Measurements from ENCODE around the gene HS3ST2.
"Not testable (repeated sequence)": the region's sequence is repeated elsewhere in the genome, so short reads cannot be mapped to it uniquely, and the experiment has no call there.

The HS3ST2 gene

DNA sequence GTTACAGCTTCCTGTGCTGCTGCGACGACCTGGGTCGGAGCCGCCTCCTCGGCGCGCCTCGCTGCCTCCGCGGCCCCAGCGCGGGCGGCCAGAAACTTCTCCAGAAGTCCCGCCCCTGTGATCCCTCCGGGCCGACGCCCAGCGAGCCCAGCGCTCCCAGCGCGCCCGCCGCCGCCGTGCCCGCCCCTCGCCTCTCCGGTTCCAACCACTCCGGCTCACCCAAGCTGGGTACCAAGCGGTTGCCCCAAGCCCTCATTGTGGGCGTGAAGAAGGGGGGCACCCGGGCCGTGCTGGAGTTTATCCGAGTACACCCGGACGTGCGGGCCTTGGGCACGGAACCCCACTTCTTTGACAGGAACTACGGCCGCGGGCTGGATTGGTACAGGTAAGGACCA, 746 bp downstream of the HS3ST2 start:
- DNase-seq: no peak

DNA sequence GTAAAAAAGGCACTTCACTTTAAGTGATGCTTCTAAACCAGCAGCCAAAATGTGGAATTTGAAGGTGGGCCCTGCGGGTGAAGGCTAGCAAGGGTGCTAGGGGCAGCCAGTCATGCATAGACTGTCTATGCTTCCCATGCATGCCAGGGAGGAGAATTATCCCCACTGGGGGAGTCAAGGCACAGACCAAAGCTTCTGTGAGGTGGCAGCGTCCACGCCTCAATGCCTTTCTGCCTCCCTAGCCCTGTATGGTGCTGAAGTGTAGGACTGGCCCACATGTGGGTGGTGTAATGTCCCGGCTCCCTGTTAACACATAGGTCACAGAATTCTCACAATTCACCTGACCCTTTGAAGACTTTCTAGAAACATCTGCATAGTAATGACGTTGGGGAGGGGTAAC, 1.9 kb downstream of the HS3ST2 start:
- no peak for DNase-seq

DNA sequence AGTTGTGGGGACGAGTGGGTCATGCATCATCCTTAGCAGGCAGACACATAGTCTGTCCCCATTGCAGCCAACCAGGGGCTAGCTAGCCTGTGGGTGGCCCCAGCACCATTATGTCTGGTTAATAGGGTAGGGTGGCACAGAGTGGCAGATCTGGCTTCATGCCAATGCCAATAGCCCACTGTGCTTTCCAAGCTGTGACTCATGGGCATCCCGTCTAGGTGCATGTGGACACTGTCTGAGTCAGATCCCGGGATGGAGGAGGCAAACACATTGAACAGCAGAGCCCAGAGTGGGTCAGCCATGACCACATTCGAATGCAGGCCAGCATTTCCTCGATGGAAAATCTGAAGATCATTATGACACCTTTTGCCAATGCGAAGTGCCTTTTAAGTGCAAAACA, 2.5 kb downstream of the HS3ST2 start:
- DNase-seq: no peak

DNA sequence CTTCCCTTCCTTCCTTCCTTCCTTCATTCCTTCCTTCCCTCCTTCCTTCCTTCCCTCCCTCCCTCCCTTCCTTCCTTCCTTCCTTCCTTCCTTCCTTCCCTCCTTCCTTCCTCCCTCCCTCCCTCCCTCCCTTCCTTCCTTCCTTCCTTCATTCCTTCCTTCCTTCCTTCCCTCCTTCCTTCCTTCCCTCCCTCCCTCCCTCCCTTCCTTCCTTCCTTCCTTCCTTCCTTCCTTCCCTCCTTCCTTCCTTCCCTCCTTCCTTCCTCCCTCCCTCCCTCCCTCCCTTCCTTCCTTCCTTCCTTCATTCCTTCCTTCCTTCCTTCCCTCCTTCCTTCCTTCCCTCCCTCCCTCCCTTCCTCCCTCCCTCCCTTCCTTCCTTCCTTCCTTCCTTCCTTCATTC, 4.8 kb downstream of the HS3ST2 start:
- not testable (repeated sequence) for DNase-seq

DNA sequence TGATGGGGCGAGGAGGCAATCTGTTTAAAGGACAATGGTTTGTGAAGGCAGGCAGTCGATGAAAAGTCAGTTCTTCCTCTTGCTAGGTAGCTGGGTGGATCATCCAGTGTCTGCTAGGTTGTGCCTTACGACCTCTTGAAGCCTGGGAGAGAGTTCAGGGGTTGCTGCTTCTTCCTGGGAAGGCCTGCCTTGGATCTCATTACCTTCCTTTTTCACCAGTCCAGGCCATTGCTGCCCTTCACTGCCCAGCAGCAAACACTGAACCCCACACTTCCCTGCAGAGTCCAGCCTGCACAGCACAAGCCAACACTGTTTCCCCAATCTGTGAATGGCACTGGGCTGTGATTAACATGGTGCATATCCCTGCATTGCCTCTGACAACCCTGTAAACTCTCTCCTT, 24.7 kb downstream of the HS3ST2 start:
- no peak for DNase-seq

DNA sequence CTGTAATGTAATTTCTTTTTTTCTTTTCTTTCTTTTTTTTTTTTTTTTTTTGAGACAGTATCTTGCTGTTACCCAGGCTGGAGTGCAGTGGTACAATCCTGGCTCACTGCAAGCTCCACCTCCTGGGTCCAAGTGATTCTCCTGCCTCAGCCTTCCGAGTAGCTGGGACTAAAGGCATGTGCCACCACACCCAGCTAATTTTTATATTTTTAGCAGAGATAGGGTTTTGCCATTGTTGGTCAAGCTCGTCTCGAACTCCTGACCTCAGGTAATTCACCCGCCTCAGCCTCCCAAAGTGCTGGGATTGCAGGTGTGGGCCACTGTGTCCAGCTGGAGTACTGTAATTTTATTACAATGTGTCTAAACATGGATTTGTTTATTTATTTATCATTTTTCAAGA, 28.1 kb downstream of the HS3ST2 start:
- not testable (repeated sequence) for DNase-seq

DNA sequence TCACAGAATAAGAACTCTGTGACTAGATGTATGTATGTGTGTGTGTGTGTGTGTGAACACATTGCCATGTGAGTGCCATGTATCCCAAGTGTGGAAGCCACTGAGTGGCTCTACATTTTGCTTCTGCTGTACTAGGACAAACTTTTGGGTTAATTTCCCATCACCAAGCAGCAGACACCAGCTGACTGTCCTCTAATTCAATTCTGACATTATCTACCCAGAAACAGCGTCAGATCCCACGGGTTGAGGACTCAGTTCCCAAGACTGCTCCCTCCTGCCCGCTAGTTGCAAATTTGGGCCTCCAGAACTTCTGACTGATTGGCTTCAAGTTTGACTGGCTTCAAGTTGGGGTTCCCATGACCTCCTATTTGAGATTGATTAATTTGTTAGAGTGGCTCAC, 29.2 kb downstream of the HS3ST2 start:
- DNase-seq: no peak

DNA sequence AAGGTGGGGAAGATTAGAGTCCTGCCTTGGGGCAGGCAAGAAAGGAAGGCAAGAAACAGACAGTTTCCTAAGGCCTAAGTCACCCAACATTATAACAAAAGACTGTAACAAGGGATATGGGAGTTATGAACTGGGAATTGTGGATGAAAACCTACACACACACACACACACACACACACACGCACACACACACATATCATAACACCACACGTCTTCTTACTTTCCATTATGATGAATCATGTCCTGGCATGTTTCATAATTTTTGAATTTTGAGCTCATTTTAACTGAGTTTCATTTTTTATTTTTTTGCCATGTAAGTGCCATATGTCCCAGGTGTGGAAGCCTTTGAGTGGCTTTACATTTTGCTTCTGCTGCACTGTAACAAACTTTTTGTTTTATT, 29.9 kb downstream of the HS3ST2 start:
- no peak for DNase-seq

DNA sequence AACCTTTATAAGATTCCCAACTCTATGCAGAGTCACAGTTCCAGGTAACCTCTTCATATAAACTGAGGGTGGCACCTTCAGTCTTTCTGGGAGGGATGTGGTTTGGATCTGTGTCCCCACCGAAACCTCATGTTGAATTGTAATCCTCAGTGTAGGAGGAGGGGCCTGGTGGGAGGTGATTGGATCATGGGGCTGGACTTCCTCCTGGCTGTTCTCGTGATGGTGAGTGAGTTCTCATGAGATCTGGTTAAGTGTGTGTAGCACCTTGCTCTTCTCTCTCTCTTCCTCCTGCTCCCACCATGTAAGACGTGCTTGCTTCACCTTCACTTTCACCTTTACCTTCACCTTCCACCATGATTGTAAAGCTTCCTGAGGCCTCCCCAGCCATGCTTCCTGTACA, 30.5 kb downstream of the HS3ST2 start:
- DNase-seq: no peak

DNA sequence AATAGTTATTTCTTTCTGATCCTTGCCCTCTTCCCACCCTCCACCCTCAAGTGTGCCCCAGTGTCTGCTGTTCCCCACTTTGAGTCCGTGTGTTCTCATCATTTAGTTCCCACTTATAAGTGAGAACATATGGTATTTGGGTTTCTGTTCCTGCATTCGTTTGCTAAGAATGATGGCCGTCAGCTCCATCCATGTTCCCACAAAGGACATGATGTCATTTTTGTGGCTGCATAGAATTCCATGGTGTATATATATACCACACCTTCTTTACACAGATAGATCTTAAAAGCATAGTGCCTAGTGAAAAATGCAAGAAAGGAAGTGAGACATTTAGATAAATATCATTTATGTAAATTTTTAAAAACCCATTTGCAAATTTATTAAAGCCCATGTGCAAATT, 33.1 kb downstream of the HS3ST2 start:
- no peak for DNase-seq

DNA sequence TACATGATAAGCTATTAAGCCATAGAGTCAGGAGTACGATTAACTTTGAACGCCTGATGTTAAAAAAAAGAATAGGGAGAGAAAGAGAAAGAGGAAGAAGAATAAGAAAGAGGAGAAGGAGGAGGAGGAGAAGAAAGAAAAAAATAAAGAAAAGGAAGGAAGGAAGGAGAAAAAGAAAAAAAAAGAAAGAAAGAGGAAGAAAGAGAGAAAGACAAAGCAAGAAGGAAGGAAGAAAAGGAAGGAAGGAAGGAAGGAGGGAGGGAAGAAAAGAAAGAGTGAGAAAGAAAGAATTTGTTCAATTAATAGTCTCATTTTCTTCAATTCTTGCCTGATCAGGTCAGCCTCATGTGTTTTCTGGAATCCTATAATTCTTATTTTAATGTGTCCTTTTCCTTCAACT, 33.7 kb downstream of the HS3ST2 start:
- DNase-seq: no peak

DNA sequence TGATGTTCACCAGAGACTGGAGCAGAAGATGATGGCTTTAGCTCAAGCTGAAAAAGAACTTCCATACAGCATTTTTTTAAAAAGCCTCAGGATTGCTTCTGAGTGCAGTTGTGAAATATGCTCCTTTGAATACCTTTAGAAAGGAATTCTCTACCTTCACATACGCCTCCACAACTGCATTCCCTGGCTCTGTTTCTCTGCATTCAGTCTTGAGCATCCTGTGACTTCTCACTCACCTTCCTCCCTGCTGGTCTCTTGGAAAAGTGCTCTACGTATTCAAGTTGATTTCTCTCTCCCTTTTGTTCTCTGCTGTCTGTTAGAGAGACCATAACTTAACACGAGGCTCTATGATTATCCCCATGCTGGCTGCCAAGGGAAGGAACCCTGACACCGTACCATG, 34.5 kb downstream of the HS3ST2 start:
- DNase-seq: no peak

DNA sequence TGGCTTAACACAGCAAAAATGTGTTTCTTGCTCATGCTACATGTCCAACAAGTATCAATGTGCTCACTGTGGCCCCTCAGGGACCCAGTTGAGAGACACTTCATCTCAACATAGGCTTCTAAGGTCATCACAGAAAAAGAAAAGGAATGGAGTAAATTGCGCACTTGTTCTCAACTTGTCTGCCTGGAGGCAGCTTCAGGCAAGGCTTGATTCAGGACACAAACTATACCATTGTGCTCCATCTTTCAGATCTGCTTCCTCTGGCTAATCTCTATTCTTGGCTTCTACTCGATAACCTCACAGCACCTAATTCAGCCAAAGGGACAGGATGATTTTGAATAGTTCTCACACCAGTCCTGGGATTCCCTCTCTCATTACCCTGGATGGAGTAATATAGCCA, 35.6 kb downstream of the HS3ST2 start:
- DNase-seq: no peak

DNA sequence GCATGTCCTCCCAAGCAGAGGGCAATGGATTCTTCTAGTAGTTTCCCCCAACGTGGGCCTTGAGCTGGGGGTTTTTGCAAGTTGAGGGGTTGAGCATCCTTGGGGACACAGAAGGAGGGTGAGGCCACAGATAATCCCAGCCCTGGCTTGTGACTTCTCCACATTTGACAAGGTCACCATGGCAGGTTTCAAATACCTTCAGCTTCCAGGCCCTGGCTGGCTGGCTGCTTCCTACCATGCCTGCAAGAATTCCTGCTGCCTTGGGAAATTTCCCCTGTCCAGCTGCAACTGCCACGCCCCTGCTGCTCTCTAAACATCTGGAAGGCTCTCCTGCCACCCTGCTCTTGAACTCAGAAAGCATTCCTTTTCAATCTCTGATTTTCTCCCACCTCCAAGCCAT, 41.3 kb downstream of the HS3ST2 start:
- no peak for DNase-seq

DNA sequence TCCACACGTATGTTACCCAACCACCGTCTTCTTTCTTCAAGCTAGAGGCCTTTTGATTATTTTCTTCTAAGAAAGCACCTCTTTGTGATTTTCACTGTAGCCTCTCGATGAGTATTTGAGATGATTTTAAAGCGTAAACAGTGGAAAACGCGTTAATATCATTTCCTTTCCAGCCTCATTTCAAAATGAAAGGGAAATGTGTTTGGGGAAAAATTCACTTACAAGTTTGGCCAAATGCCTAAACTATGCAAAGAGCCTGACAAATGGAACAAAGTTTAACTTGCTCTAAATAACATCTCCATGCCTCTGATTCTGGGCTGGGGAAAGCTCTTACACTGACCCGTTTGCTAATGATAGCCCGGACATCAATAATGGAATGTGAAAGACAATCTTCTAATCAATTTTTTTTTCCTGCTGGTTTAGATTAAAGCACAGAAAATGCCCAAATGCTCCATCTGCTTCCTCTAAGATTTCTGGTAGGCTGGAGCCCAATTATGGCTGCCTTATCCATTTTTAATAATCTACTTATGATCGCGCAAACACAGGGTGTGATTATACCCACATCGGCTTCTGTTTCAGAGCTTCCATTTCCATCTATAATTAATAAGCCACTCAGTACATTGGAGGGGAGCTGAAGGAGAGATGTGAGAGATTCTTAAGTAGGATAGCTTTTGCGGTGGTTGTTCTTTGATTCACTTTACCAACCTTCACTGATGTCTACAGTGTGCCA, 43.5 kb downstream of the HS3ST2 start:
- DNase-seq: no peak

DNA sequence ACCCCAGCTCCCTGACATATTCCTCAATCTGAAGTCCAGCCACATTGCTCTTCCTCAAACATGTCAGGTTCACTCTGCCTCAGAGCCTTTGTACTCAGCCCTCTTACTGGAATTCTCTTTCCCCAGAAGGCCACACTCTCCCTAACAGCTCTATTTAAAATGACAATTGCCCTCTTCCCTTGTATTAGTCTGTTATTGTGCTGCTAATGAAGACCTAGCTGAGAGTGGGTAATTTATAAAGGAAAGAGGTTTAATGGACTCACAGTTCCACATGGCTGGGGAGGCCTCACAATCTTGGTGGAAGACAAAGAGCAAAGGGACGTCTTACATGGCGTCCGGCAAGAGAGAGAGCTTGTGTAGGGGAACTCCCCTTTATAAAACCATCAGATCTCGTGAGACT, 46.0 kb downstream of the HS3ST2 start:
- no peak for DNase-seq

DNA sequence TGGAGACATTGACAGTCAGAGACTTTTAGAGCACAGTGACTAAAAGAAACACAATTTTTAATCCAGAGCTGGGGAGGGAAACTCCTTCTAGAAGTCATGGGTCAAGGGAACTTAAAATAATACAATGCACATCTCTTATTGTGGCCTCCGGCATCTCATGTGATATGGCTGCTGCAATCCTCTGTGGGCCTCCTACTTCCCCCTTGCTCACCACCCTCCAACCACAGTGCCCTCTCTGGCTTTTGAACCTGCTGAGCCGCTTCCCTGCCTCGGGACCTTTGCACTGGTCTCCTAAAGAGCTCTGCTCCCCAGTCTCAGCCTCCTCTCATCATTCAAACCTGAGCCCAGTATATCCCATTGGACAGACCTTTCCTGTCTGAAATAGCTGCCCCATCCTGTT, 47.6 kb downstream of the HS3ST2 start:
- DNase-seq: no peak

DNA sequence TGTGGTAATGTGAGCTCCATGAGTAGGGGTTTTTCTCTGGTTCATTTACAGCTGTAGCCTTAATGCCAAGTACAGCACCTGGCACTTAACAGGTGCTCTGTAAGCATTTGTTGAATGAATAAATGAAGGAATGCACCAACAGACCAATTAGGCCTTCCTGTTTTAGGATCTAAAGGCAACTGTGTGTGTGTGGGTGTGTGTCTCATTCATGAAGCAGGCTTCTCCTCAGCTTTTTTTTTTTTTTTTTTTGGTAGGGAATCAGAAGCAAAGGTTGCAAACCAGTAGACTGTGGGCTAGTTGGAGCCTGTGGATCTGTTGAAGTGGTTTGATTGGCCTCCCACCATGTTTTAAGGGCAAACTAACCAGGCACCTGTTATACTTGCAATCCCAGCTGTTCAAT, 48.1 kb downstream of the HS3ST2 start:
- DNase-seq: no peak

DNA sequence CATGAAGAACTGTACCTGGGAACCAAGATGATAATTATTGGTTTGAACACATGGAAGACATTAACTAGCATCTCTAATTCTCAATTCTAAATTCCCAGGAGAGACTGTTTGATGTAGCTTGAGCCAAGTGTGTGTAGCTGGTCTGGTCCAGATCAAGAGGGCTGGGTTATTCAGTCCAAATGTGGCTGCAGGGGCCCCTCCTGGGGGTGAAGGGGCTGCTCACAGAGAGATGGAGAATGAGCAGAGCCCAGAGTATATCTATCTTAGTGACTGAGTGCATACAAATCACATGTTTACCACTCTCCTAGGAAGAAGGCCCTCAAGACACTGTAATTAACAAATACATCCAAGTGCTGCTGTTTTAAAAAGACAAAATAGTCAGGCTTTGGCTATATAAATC, 50.4 kb downstream of the HS3ST2 start:
- DNase-seq: no peak

DNA sequence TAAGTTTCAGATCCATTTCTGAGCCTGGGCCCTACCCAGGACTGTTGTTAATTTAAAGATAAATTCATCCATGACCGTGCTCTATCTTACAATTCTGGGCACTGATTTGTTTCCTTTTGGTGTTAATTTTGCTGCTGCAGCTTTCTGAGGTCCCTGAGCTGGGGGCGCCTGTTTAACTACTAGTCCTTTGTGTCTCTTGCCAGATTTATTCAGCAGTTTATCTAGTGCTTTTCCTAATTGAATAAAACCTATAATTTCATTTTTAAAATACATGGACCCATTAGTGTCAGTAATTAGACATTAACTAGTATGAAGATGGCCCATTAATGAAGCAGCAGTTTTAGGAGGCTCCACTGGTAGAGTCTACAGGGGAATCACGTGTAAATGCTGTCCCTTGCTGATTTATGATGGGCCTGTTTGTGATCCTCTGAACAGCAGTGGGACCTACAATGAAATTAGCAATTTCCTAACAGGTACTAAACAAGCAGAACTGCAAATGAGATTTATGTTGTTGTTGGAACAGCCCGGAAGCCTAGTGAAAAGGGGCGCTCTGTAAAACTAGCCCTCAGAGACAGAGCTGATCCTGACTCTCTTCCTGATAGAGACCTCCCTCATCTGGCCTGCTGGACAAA, 54.7 kb downstream of the HS3ST2 start:
- DNase-seq: no peak

DNA sequence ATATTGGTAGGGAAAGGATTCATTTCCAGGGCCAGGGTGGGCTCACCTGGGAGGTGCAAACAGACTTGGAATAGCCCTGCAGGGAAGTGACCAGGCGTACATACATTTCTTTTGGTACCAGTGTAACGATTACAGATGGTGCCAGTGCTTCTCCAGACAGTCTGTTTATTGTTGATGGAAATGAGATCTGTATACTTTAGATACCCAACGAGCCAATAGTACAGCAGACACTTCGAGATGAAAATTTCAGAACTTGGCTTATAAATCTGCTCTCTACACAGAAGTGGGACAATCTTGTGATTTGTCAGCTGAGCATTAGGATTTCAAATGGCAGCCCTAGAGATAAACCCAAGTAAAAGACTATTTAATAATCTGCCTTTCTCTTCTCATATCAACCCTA, 57.9 kb downstream of the HS3ST2 start:
- DNase-seq: no peak

DNA sequence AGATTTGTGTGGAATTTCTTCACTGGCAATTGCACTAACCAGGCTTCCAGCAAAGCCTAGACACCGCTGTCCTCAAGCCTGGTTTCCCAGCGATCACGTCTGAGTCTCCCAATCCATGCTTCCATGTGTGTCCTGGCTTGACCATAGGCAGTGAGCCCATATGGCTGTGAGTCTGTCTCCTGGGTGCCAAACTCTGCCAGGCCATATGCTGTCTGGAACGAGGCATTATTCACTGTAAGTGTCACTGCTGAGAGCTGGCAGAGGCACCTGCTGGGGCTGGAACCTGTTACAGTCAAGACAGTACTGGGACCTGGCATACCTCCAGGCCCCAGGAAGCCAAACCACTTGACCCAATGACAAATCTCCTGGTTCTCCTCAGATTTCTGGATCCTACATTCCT, 60.4 kb downstream of the HS3ST2 start:
- DNase-seq: no peak

DNA sequence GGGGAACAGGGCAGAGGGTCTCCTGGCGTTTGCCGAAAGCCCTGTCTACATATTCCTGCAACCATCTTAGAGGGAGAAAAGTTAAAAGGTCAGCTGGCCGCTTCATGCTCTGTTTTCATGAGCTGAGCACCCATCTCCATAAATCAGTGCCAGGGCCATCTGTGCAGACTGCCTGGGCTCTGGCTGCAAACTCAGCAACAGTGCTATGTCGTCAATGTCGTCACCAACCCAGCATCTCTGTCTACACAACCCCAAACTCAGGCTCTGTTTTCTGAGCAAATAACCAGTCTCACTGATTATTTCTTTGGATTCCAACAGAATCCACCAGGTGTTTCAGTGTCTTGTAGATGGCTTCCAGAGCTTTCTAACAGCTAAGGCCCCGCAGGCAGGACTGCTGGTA, 65.0 kb downstream of the HS3ST2 start:
- no peak for DNase-seq

DNA sequence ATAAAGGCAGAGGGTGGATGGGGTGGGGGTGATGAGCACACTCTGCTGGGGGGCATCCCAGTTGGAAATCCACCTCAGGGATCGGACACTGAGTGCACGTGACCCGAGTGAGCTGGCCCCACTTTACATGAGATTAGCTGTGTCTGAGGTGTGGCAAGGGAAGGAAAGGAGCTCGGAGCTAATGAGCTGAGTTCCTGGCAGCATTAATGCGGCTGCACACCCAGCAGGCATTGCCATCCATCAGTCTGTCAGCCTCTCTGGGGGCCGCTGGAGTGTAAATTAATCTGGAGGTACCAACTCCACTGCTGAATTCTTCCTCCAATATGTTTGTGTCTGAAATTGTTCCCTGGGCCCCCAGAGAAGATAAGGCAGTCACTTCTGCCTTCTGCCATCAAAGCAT, 65.5 kb downstream of the HS3ST2 start:
- no peak for DNase-seq

DNA sequence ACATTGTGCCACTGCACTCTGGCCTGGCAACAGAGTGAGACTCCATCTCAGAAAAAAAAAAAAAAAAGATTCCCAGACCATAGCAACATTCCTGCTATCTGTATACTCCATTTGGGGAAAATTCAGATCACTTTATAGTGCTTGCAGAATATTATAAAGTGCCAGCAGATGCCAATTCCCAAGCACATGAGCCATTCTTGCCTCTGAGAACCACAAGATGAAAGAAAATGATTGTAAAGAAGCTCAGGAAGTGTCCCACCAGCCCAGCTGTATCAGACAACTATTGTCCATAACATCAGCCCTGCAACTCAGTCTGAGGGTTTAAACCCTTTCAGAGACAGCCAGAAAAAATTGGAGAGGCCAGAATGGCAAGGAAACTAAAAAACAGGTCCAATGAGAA, 69.0 kb downstream of the HS3ST2 start:
- no peak for DNase-seq

All from stimulated activated CD4-positive, alpha-beta T cell treated with anti-CD3 and anti-CD28 coated beads, Interleukin-1b, Interleukin-23, amount 100 ng/mL, for 48 hours (primary cell).